WI38 (cell line): Measurements from ENCODE around the gene ZNF442.
A peak's percentile ranks its signal among the peaks of the same experiment; 100 is the strongest.
"Not testable (repeated sequence)": the region's sequence is repeated elsewhere in the genome, so short reads cannot be mapped to it uniquely, and the experiment has no call there.

Experiments
- H3K4me3 ChIP-seq: 2 replicates; pipeline ENCODE4 v1.5.1; 2011; ENCODE audit warnings: low read depth, mild to moderate bottlenecking, control low read depth, low read length
- TF ChIP-seq, protein P1 (sequence below): IDR thresholded peaks from 2 replicates; pipeline ENCODE4 v1.5.1; 2012; ENCODE audit warnings: low read depth, mild to moderate bottlenecking, control low read depth, low read length

The ZNF442 gene

DNA sequence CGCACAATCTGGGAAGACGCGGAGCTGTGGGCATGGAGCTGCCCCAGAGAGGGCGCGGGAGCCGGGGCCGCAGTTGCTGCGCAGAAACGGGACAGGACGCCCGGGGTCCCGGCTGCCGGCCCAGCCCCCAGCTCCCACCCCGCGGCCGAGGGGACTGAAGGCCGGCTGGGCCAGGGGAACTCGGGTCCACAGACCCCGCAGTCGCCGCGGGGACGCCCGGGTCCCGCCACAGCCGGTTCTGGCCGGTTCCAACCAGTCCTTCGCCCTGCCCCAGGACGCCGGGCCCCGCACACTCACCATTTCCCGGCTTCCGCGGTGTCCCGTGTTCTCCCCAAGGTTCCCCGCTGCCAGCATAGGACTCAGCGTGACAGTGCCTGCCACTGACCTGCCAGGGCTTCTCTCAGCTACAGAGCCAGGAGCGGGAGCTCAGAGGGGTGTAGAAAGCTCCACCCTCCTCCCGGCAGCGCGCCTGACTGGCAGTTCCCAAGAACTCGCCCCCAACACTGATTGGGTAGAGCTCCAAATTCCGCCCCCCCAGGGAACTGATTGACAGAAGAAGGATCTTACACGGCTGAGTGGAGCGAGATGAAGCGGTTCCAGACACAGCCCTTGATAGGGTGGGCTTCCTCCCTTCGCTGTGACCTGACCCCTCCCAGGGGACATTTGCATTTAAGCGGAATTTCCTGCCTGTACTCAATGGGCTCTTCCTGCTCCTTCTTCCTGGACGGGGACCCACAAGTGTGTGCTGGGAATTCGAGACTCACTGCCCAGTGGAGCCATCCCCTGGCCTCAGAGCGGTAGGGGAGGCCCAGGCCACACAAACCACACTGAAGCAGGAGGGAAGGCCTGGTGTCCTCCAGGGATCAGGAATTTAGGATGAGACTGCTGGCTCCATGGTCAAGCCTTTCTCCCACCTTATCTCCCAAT is at the start of gene ZNF442:
Gene ZNF442, minus strand, starts transcription at position 448 of the 927 bp plus-strand sequence. CDS start 2,052 bp downstream, outside the sequence.
- peak within 1 kb of the TSS; percentile 85 for H3K4me3 ChIP-seq
- TF ChIP-seq, protein P1, sequence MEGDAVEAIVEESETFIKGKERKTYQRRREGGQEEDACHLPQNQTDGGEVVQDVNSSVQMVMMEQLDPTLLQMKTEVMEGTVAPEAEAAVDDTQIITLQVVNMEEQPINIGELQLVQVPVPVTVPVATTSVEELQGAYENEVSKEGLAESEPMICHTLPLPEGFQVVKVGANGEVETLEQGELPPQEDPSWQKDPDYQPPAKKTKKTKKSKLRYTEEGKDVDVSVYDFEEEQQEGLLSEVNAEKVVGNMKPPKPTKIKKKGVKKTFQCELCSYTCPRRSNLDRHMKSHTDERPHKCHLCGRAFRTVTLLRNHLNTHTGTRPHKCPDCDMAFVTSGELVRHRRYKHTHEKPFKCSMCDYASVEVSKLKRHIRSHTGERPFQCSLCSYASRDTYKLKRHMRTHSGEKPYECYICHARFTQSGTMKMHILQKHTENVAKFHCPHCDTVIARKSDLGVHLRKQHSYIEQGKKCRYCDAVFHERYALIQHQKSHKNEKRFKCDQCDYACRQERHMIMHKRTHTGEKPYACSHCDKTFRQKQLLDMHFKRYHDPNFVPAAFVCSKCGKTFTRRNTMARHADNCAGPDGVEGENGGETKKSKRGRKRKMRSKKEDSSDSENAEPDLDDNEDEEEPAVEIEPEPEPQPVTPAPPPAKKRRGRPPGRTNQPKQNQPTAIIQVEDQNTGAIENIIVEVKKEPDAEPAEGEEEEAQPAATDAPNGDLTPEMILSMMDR = peak; percentile 83

DNA sequence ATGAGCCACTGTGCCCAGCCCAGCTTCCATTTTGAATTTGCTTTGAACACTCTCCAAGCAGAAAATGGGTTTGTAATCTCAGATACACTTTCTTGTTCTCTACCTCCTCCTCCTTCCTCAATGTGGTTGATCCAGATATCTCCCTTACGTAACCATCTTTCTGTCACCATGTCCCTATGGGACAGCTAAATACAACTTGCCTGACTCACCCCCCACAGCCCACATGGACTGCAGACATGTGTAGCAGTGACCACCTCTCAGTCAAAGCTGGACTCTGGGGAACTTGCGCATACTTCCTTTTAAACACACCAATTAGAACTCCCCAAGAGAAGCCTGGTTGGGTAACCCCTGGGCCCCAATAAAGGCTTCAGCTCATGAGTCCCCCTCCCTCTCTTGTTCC is 46.4 kb upstream of the ZNF442 start:
- H3K4me3 ChIP-seq = no peak overlapping the region
- TF ChIP-seq, protein P1 = no peak

DNA sequence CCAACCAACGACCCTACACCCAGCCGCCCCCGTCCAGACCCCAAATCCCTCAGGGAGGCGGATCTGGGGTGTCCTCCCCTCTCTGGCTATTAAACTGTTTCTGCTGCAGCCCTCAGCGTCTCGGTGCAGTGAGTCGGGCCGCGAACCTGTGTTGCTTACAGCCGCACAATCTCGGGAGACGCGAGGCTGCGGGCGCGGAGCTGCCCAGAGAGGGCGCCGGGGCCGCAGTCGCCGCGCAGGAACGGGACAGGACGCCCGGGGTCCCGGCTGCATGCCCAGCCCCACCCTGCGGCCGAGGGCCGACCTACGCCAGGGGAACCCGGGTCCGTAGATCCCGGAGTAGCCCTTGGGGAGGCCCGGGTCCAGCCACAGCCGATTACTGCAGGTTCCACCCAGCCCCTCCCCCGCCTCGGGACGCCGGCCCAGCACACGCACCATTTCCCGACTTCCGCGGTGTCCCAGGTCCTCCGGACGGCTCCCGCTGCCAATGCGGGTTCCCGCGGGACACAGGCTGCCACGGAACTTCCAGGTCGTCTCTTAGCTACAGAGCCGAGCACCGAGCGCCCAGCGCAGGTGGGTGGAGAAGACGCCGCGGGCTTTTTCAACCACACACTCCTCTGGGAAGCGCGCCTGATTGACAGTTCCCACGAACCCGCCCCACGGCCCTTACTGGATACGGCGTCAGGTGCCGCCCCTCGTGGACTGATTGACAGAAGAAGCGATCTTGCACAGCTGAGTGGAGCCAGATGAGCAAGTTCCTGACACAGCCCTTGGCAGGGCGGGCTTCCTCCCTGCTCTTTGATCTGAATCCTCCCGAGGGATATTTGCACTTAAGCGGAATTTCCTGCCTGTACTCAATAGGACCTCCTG is 35.4 kb upstream of the ZNF442 start, which contains the start of gene ZNF799:
Gene ZNF799, minus strand, starts transcription at position 639 of the 870 bp plus-strand sequence. Its CDS starts 201 bp downstream, at position 438.
- H3K4me3 ChIP-seq = peak within 1 kb of the TSS; percentile 78
- TF ChIP-seq, protein P1 = no peak

DNA sequence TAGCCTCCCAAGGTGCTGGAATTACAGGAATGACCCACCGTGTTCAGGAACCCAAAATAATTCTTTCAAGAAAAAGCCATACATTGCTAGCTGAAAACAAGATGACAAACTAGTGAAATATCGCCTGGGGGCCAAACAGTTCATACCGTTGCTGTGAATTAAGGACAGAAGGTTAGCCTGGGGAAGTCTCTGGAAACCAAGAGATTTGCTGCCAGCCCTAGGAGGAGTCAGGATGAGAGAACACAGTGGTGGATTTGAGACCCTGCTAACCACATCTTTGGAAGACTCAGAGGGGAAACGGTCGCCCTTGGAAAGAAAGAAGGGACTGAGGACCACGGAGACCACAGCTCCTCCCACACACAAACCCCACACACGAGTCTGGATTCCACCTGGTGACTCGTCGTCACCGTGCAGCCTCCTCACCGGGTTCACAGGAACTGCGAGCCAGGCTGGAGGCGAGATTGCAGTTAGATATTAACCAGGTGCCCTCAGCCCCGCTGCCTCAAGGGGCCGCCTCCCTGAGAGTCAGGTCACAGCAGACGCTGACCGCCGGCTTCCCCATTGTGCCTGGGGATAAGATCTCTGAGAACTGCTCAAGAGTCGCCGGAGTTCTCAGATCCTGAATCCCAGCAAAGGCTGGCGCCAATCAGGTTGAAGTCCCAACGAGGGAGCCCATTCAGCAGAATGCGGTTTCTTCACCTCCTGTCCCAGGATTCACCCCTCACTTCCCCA is 34.6 kb upstream of the ZNF442 start:
- H3K4me3 ChIP-seq = peak overlapping the region; percentile 78

DNA sequence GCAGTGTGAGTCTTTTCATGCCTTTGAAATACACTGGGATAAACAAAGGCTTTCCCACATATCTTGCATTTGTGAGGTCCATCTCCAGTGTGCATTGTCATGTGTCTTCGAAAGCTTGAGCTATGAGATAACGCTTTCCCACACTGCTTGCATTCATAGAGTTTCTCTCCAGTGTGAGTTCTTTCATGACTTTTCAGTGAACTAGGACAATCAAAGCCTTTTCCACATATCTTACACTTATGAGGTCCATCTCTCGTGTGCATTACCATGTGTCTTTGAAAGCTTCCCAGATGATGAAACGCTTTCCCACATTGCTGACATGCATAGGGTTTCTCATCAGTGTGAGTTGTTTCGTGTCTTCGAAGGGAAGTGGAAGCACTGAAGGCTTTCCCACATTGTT is 25.7 kb upstream of the ZNF442 start:
- not testable (repeated sequence) for H3K4me3 ChIP-seq

DNA sequence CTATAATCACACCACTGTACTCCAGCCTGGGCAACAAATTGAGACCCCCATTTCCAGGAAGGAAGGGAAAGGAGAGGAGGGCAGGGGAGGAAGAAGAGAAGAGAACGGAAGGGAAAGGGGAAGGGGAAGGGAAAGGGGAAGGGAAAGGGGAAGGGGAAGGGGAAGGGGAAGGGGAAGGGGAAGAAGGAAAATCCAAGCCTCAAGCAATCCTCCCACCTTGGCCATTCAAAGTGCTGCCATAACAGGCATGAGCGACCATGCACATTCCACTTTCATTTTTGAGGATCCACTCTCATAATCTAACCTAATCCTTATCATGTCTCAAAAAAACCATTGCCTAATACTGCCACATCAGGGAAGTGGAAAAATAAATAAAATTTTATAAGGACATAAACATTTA is 20.9 kb upstream of the ZNF442 start:
- not testable (repeated sequence) for H3K4me3 ChIP-seq

DNA sequence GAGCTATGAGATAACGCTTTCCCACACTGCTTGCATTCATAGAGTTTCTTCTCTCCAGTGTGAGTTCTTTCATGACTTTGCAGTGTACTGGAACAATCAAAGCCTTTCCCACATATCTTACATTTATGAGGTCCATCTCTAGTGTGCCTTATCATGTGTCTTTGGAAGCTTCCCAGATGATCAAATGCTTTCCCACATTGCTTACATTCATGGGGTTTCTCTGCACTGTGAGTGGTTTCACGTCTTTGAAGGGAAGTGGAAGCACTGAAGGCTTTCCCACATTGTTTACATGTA is 14.9 kb upstream of the ZNF442 start:
- H3K4me3 ChIP-seq = no peak overlapping the region
- TF ChIP-seq, protein P1 = no peak

DNA sequence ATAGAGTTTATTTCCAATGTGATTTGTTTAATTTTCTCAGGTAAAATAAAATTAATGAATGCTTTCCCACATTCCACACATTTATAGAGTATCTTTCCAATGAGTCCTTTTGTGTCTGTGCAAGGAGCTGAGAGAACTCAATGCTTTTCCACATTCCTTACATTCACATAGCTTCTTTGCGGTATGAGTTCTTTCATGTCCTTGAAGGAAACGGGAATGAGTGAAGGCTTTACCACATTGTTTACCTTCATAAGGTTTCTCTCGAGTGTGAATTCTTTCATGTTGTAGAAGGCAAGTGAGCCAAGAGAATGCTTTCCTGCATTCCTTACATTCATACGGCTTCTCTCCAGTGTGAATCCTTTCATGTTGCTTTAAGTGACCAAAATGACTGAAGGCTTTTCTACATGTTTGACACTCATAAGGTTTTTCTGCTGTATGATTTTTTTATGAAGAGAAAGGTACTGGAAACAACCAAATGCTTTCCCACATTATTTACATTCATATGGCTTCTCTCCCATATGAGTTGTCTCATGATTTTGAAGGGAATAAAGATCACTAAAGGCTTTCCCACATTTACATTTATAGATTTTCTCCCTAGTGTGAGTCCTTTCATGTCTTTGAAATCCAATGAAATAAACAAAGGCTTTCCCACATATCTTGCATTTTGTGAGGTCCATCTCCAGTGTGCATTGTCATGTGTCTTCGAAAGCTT is 14.4 kb upstream of the ZNF442 start:
- H3K4me3 ChIP-seq = no peak overlapping the region
- TF ChIP-seq, protein P1 = no peak
